ENCODE results near the gene MCFD2.

Gene MCFD2

GRCh38 chr2:46915281-46915810, at the start of gene MCFD2:
Gene MCFD2, minus strand, starts transcription at chr2:46915806. Its CDS starts 6,635 bp downstream, at chr2:46909171.
- in situ Hi-C loops (cut with MboI; ENCODE audit: low pct_unique_long_range_greater_than_20kb, low sequenced_read_pairs, unreplicated experiment): no loop called here
- no peak for DNase-seq (ENCODE audit: low spot score)
- TF ChIP-seq, protein P1, sequence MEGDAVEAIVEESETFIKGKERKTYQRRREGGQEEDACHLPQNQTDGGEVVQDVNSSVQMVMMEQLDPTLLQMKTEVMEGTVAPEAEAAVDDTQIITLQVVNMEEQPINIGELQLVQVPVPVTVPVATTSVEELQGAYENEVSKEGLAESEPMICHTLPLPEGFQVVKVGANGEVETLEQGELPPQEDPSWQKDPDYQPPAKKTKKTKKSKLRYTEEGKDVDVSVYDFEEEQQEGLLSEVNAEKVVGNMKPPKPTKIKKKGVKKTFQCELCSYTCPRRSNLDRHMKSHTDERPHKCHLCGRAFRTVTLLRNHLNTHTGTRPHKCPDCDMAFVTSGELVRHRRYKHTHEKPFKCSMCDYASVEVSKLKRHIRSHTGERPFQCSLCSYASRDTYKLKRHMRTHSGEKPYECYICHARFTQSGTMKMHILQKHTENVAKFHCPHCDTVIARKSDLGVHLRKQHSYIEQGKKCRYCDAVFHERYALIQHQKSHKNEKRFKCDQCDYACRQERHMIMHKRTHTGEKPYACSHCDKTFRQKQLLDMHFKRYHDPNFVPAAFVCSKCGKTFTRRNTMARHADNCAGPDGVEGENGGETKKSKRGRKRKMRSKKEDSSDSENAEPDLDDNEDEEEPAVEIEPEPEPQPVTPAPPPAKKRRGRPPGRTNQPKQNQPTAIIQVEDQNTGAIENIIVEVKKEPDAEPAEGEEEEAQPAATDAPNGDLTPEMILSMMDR (IDR thresholded peaks at IDR 0.05; ENCODE audit: extremely low read depth, insufficient read depth, missing control alignments): no peak

- no peak for DNase-seq (ENCODE audit: low spot score)
- TF ChIP-seq, protein P1 (IDR thresholded peaks at IDR 0.05; ENCODE audit: extremely low read depth, insufficient read depth, missing control alignments): no peak
- in situ Hi-C loops (cut with MboI; ENCODE audit: low pct_unique_long_range_greater_than_20kb, low sequenced_read_pairs, unreplicated experiment): no loop called here
These were observed 49.4 kb upstream of the MCFD2 start for GRCh38 chr2:46964835-46965560.

DNA sequence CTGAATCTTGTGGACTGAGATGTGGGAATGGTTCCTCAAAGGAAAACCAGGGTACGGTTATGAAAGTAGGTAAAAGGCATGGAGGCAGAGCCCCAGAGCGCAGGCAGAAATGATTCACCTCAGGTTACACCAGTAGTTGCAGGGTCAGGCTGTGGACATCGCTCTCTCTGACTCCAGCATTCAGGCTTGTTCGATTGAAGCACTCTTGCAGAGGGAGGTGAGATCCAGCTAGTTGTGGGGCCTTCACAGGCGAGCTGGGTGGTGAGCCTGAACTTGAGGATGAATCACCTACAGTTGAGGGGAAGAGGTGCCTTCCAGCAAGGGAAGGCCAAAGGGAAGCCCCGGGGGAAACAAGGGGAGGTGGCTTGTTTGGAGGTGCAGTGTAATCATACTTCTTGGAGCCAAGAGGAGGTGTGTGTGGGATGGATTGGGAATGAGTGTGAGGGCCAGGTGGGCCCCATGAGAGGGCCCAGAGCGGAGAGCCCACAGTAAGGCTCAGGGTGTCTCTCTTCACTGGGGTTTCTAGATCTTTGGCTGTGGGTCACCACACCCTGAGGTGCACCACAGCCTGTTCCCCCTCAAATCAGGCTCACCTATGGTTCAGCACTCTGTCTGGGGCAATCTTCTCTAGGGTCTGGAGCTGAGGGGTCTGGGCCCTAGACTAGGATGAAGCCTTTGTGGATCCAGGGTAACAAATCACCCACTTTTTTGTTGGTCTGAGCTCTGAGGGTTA, 48.5 kb upstream of the MCFD2 start:
- DNase-seq (ENCODE audit: low spot score): no peak
- in situ Hi-C loops (cut with MboI; ENCODE audit: low pct_unique_long_range_greater_than_20kb, low sequenced_read_pairs, unreplicated experiment): no loop called here
- TF ChIP-seq, protein P1 (IDR thresholded peaks at IDR 0.05; ENCODE audit: extremely low read depth, insufficient read depth, missing control alignments): no peak

DNA sequence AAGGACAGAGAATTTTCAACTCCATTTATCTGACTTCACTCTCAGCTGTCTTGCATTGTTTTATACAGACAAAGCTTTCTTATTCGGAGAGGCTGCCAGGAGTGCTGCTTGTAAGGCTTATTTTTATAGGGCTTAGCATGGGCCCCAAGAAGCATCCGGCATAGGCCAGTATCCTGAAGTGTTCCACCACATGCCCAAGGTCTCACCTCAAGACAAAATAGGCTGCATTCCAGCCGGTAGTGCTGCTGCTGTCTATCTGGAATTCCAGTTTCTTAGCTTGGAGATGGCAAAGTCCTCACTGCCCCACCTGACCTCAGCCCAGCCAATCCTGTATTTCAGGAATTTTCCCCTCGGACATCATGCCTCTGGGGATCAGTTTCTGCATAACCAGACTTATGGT, 47.6 kb upstream of the MCFD2 start:
- in situ Hi-C loops (cut with MboI; ENCODE audit: low pct_unique_long_range_greater_than_20kb, low sequenced_read_pairs, unreplicated experiment): no loop called here
- DNase-seq (ENCODE audit: low spot score): no peak
- TF ChIP-seq, protein P1 (IDR thresholded peaks at IDR 0.05; ENCODE audit: extremely low read depth, insufficient read depth, missing control alignments): no peak

DNA sequence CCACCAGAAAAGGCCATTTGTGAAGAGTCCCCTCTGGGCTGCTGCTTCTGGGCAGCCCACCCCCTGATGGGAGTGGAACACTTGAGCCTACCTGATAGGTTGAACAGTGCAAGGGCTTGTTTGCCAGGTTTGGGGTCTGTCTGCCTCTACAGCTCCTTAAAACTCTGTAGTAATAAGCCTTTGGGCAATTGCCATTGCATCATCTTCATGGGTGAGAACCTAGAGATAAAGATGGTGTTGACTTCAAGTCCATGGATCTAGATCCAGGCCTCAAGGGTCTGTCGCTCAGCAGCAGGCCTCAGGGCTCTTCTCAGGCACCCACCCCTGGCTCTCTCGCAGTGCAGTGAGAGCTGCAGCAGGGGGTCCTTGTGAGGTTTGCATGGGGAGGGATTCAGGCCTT, 47.1 kb upstream of the MCFD2 start:
- no peak for DNase-seq (ENCODE audit: low spot score)
- TF ChIP-seq, protein P1 (IDR thresholded peaks at IDR 0.05; ENCODE audit: extremely low read depth, insufficient read depth, missing control alignments): no peak
- in situ Hi-C loops (cut with MboI; ENCODE audit: low pct_unique_long_range_greater_than_20kb, low sequenced_read_pairs, unreplicated experiment): no loop called here

DNA sequence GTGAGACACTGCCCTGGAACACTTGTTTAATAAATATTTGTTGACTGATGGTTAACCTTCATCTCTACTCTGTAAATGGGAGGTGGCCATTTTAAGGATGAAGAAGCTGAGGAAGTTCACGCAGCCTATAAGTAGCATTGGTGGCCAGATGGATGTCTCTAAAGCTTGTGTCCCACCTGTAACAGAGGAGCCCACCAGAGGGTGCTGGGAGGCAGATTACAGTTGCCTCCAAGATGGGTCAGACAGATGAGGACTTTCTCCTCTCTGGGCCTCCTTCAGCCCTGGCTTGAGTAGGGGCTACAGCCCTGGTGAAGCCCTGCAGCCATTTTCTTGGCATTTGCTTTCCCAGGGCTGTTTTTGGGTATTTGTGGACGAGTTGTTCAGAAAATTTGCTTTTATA, 45.0 kb upstream of the MCFD2 start:
- DNase-seq (ENCODE audit: low spot score): no peak
- TF ChIP-seq, protein P1 (IDR thresholded peaks at IDR 0.05; ENCODE audit: extremely low read depth, insufficient read depth, missing control alignments): no peak
- in situ Hi-C loops (cut with MboI; ENCODE audit: low pct_unique_long_range_greater_than_20kb, low sequenced_read_pairs, unreplicated experiment): no loop called here
